Cardiac muscle cell (in vitro differentiated cells and primary cell): ENCODE measurements around the gene PNRC1. TPM values are rescaled to one million over a fixed set of nuclear protein-coding genes. Genes with fewer than 3 reads are reported as not detected.
A peak's percentile ranks its signal among the peaks of the same experiment; 100 is the strongest.
"Not testable (repeated sequence)": the region's sequence is repeated elsewhere in the genome, so short reads cannot be mapped to it uniquely, and the experiment has no call there.

Experiments
- DNase-seq, 2 donors: peaks; one replicate each; pipeline versions ENCODE4 v3.0.0 to v3.0.0-alpha.2; 2010 to 2017; ENCODE audit warnings: low read depth in 1 of 2, low spot score in 1 of 2
- H3K27ac ChIP-seq: fragments of 200-600 bp; sonication (generic); 2 replicates; pipeline ENCODE4 v1.5.1; 2016
- H3K27me3 ChIP-seq: fragments of 200-600 bp; sonication (generic); 2 replicates; pipeline ENCODE4 v1.6.0; 2016; ENCODE audit warnings: control low read depth
- H3K36me3 ChIP-seq: fragments of 200-600 bp; sonication (generic); 2 replicates; pipeline ENCODE4 v1.5.1; 2016; ENCODE audit warnings: control low read depth
- H3K4me1 ChIP-seq: fragments of 200-600 bp; sonication (generic); 2 replicates; pipeline ENCODE4 v1.8.1; 2017; ENCODE audit warnings: low read depth, mild to moderate bottlenecking, mixed run types
- H3K4me3 ChIP-seq: fragments of 200-600 bp; sonication (generic); 2 replicates; pipeline ENCODE4 v1.5.1; 2016; ENCODE audit warnings: mild to moderate bottlenecking
- H3K9me3 ChIP-seq: fragments of 200-600 bp; sonication (generic); 2 replicates; pipeline ENCODE4 v1.5.1; 2017; ENCODE audit warnings: low read depth, mild to moderate bottlenecking, control low read depth
- CTCF ChIP-seq: IDR thresholded peaks from 2 replicates; pipeline ENCODE4 v1.5.1; 2012; ENCODE audit warnings: low read depth, mild to moderate bottlenecking, low read length
- polyA plus RNA-seq: library from polyadenylated mRNA; unstranded; fragments of >200 nt; fragmentation: Nextera tagmentation; extraction: Ambion mirVana; gene quantifications from 2 replicates; pipeline ENCODE4 v1.2.1, GENCODE V29; 2016
- total RNA-seq: library from RNA; depleted of rRNA; stranded (reverse); fragments of >200 nt; gene quantifications from 2 replicates; pipeline ENCODE4 v1.2.3, GENCODE V29; 2016

Gene PNRC1
- total and polyA plus RNA-seq, 2 experiments from 2014 or later: 231 to 285 TPM

- no peak for DNase-seq
- Histone ChIP-seq H3K4me1 (peaks cover 2% of the 10 kb centered on the region), H3K9me3 (no peaks in the 10 kb centered on the region), H3K4me3 (no peak overlapping the region), H3K27ac (no peak overlapping the region), H3K36me3 (no peaks in the 10 kb centered on the region), H3K27me3 (no peaks in the 10 kb centered on the region)
- TF ChIP-seq CTCF: no peak
Measured at GRCh38 chr6:89121934-89122333, 41.4 kb downstream of the PNRC1 start.

GRCh38 chr6:89122625-89123024, 42.1 kb downstream of the PNRC1 start:
- H3K4me1 ChIP-seq: no peaks in the 10 kb centered on the region
- H3K9me3 ChIP-seq: no peaks in the 10 kb centered on the region
- no peak overlapping the region for H3K4me3 ChIP-seq
- no peaks in the 10 kb centered on the region for H3K36me3 ChIP-seq
- peak; percentile 59 for TF ChIP-seq CTCF
- H3K27me3 ChIP-seq: no peaks in the 10 kb centered on the region
- H3K27ac ChIP-seq: no peak overlapping the region
- peak; percentile 53 to 57 for DNase-seq

GRCh38 chr6:89128256-89128671, 47.7 kb downstream of the PNRC1 start:
- H3K27me3 ChIP-seq, H3K4me1 ChIP-seq, H3K4me3 ChIP-seq, H3K27ac ChIP-seq, H3K9me3 ChIP-seq, H3K36me3 ChIP-seq, DNase-seq: not testable (repeated sequence)

- H3K27ac ChIP-seq: no peak overlapping the region
- H3K36me3 ChIP-seq: no peaks in the 10 kb centered on the region
- H3K9me3 ChIP-seq: no peaks in the 10 kb centered on the region
- peaks cover 5% of the 10 kb centered on the region for H3K27me3 ChIP-seq
- no peak for DNase-seq
- no peaks in the 10 kb centered on the region for H3K4me1 ChIP-seq
- H3K4me3 ChIP-seq: no peak overlapping the region
- TF ChIP-seq CTCF: no peak
Measured at GRCh38 chr6:89131599-89131998, 51.0 kb downstream of the PNRC1 start.

- DNase-seq: no peak
- Histone ChIP-seq H3K36me3 (no peaks in the 10 kb centered on the region), H3K4me3 (no peak overlapping the region), H3K9me3 (no peaks in the 10 kb centered on the region), H3K4me1 (no peaks in the 10 kb centered on the region), H3K27me3 (peaks cover 5% of the 10 kb centered on the region), H3K27ac (no peak overlapping the region)
- no peak for TF ChIP-seq CTCF
Measured at GRCh38 chr6:89132057-89132456, 51.5 kb downstream of the PNRC1 start.

- TF ChIP-seq CTCF: no peak
- H3K4me1 ChIP-seq: no peaks in the 10 kb centered on the region
- DNase-seq: no peak
- H3K27me3 ChIP-seq: peaks cover 5% of the 10 kb centered on the region
- no peaks in the 10 kb centered on the region for H3K9me3 ChIP-seq
- no peaks in the 10 kb centered on the region for H3K36me3 ChIP-seq
- H3K4me3 ChIP-seq: no peak overlapping the region
- no peak overlapping the region for H3K27ac ChIP-seq
Measured at GRCh38 chr6:89133981-89134380, 53.4 kb downstream of the PNRC1 start.
